Activated CD4-positive, alpha-beta T cell treated with anti-CD3 and anti-CD28 coated beads for 36 hours (primary cell): ENCODE results near the gene RCAN1. TPM values are rescaled to one million over a fixed set of nuclear protein-coding genes. Genes with fewer than 3 reads are reported as not detected.
"Not testable (repeated sequence)": the region's sequence is repeated elsewhere in the genome, so short reads cannot be mapped to it uniquely, and the experiment has no call there.

Experiments used
- ATAC-seq: fragments of 200-7000 bp; cut with Tn5 transposase; one replicate; pipeline ENCODE4 v1.10.0; 2021; ENCODE audit warnings: mild to moderate bottlenecking, moderate library complexity
- CTCF ChIA-PET: fragments of 350-600 bp; sonication (Branson Sonifier 250); formaldehyde crosslinking; loops from one replicate; lab custom pipeline; 2021; ENCODE audit warnings: antibody characterized with exemption; lab: Charles Lee
- POLR2A ChIA-PET: fragments of 350-600 bp; sonication (Branson Sonifier 250); formaldehyde crosslinking; loops from one replicate; lab custom pipeline; 2021; ENCODE audit warnings: antibody characterized with exemption, inconsistent platforms; lab: Charles Lee
- DNase-seq: peaks from one replicate; pipeline ENCODE4 v3.0.0-alpha.2; 2020
- H3K27ac Mint-ChIP-seq: one replicate; pipeline ENCODE4 v1.8.0; 2021; ENCODE audit warnings: mixed read lengths
- H3K27me3 Mint-ChIP-seq: one replicate; pipeline ENCODE4 v1.8.0; 2021; ENCODE audit warnings: mixed read lengths
- H3K36me3 Mint-ChIP-seq: one replicate; pipeline ENCODE4 v1.8.0; 2021; ENCODE audit warnings: low read depth, mixed read lengths
- H3K4me1 Mint-ChIP-seq: one replicate; pipeline ENCODE4 v1.8.0; 2021; ENCODE audit warnings: mixed read lengths
- H3K4me3 Mint-ChIP-seq: one replicate; pipeline ENCODE4 v1.8.0; 2021; ENCODE audit warnings: mild to moderate bottlenecking, moderate library complexity, mixed read lengths
- H3K9me3 Mint-ChIP-seq: one replicate; pipeline ENCODE4 v1.8.0; 2021; ENCODE audit warnings: low read depth, mixed read lengths
- intact Hi-C, 2 experiments: fragments of 100-400 bp; cut with DNase I in 1 of 2; cut with micrococcal nuclease in 1 of 2; formaldehyde crosslinking; loops; one replicate each; pipeline versions ENCODE4 v1.14.2 to v1.15.1; 2022 to 2024; cut with DNase I, micrococcal nuclease
- total RNA-seq, 2 experiments: library from RNA; stranded (reverse); gene quantifications; one replicate each; pipeline ENCODE4 v1.2.3, GENCODE V29; 2021

Gene RCAN1
- total RNA-seq, 2 experiments from 2014 or later, result 9.9 to 10.0 TPM

DNA sequence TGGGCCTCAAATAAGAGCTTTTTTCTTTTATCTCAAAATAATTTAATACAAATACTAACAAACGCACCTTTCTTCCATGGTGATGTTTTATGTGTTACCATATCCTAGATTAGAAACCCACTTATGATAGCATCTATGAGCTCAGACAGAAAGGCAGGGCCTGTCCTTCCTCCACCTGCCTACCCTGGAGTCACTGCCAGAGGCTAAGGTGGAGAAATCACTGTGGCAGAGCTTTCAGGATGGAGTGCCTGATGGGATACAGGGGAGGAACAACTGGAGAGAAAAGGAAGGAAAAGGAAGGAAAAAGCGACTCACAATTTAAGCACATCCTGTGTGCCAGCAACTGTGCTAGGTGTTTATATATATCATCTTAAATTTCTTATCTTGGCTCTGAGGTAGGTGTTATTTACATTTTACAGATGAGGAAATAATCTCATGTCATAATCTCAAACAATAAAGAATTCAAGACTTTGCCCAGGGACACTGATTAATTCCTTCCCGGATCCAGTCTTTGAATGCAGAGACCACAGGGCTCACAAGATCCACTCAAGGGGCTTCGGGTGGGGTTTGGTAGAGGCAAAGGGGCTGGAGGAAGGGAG lies 45.4 kb downstream of the RCAN1 start:
- H3K36me3 Mint-ChIP-seq, result peaks cover 2% of the 10 kb centered on the region

DNA sequence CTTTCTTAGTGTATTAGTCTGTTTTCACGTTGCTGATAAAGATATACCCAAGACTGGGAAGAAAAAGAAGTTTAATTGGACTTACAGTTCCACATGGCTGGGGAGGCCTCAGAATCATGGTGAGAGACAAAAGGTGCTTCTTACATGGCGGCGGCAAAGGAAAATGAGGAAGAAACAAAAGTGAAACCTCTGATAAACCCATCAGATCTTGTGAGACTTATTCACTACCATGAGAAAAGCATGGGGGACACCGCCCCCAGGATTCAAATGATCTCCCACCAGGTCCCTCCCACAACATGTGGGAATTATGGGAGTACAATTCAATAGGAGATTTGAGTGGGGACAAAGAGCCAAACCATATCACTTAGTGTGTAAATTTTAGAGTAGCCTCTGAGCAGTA lies 46.1 kb downstream of the RCAN1 start:
- H3K27ac Mint-ChIP-seq, H3K27me3 Mint-ChIP-seq, DNase-seq, H3K9me3 Mint-ChIP-seq, intact Hi-C loops, ATAC-seq, H3K4me3 Mint-ChIP-seq, H3K4me1 Mint-ChIP-seq, H3K36me3 Mint-ChIP-seq, CTCF ChIA-PET, POLR2A ChIA-PET: not testable (repeated sequence)

More for the DNA sequence above, 45.4 kb downstream of the RCAN1 start:
- H3K9me3 Mint-ChIP-seq, result peaks cover 6% of the 10 kb centered on the region
- H3K27ac Mint-ChIP-seq, result peak overlapping the region; percentile 61
- DNase-seq (no peak), ATAC-seq (no peak)
- intact Hi-C loops, result no loop called here
- H3K4me3 Mint-ChIP-seq, result no peak overlapping the region
- H3K27me3 Mint-ChIP-seq, result no peaks in the 10 kb centered on the region
- no peaks in the 10 kb centered on the region for H3K4me1 Mint-ChIP-seq
- POLR2A ChIA-PET, result no interaction called here
- CTCF ChIA-PET, result interaction anchor here (0.5 to 1.4 kb wide), 3 partner anchors 26 to 46 kb away, joined by 3 read pairs; no protein-coding TSS in a partner anchor

DNA sequence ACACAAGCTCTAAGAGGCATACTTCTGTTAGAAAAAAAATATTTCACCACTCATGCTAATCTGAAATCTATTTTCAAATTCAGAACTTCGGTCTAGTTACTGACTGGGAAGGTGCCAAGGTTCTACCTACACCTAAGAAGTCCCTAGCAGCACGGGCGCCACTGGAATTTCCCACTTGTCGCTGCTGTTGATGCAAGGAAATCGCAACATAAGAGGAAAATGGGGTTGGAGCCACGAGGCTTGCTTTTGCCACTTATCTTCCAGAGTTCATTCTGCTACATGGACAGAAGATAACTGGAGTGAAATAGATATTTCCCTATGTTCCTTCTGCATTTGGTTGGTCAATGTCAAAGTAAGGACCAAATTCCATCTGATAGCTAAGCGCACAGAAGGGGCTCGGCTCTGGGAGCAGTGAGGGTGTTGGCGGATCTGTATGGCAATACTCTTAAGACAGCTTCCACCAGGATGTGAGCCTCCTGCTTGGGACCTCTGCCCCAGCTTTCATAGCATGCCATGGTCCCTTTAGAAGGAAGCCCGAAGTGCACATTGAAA lies 47.2 kb downstream of the RCAN1 start:
- intact Hi-C loops, result no loop called here
- H3K27ac Mint-ChIP-seq, result no peak overlapping the region
- ATAC-seq (no peak), DNase-seq (no peak)
- H3K4me1 Mint-ChIP-seq, result no peaks in the 10 kb centered on the region
- H3K9me3 Mint-ChIP-seq, result peaks cover 3% of the 10 kb centered on the region
- H3K27me3 Mint-ChIP-seq, result no peaks in the 10 kb centered on the region
- CTCF ChIA-PET, result interaction anchor here (0.6 to 1.1 kb wide), 2 partner anchors 26 to 601 kb away, joined by 3 to 5 read pairs; no protein-coding TSS in a partner anchor
- H3K36me3 Mint-ChIP-seq, result peaks cover 2% of the 10 kb centered on the region
- POLR2A ChIA-PET, result no interaction called here
- H3K4me3 Mint-ChIP-seq, result no peak overlapping the region

DNA sequence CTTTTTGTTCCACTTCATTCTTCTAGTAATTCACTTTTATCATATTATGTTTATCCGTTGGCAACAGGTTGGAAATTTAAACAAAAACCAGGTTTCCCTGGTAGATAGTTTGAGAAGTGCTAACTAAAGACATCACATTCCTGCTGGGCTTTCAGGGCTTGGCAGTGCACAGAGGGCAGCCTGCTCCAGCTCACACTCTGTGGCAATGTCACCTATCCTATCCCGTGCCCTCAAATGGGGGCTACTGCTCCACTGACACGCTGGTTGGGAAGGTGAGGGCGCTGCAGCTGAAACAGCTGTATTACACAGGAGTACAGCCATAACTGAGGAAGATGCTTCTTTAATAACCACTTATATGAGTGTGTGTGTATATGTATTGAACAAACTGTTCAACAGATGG lies 49.7 kb downstream of the RCAN1 start:
- POLR2A ChIA-PET, result no interaction called here
- no peaks in the 10 kb centered on the region for H3K4me1 Mint-ChIP-seq
- no peak overlapping the region for H3K27ac Mint-ChIP-seq
- DNase-seq (no peak), ATAC-seq (no peak)
- intact Hi-C loops, result no loop called here
- no peaks in the 10 kb centered on the region for H3K27me3 Mint-ChIP-seq
- CTCF ChIA-PET, result no interaction called here
- H3K36me3 Mint-ChIP-seq, result no peaks in the 10 kb centered on the region
- H3K9me3 Mint-ChIP-seq, result no peaks in the 10 kb centered on the region
- no peak overlapping the region for H3K4me3 Mint-ChIP-seq

DNA sequence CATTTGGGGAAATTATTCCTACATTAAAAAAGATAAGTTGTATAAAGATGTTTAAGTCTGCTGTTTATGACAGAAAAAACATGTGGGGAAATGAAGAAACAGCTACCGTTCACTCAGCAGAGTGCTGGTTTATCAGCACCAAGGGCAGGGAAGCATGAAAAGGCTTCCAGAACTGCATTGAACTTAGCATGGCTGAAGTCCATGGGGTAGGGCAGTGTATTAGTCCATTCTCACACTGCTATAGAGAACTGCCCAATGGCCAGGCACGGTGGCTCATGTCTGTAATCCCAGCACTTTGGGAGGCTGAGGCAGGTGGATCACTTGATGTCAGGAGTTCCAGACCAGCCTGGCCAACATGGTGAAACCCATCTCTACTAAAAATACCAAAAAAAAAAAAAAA lies 51.5 kb downstream of the RCAN1 start:
- ATAC-seq, H3K4me3 Mint-ChIP-seq, DNase-seq, POLR2A ChIA-PET, H3K27me3 Mint-ChIP-seq, H3K4me1 Mint-ChIP-seq, H3K36me3 Mint-ChIP-seq, H3K27ac Mint-ChIP-seq, intact Hi-C loops, H3K9me3 Mint-ChIP-seq: not testable (repeated sequence)
- CTCF ChIA-PET, result interaction anchor here (0.6 kb wide), 1 partner anchor 211 kb away, joined by 3 read pairs; no protein-coding TSS in a partner anchor

DNA sequence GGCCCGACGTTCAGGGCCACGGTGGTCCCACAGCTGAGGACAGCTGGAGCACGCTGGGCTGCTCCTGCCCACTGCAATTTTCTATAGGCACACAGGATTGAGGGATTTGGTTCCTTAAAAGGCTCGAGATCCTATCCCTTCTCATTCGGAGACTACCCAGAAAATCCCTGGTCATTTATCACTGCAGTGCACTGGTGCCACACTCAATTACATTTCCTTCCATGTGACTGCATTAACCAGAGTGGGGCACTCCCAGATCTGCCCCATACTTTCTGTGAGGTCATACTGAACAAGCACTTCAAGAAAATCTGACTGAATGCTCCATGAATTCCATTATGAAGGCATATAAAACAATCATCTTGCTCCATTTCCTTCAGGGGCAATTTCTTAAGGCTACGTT lies 53.1 kb downstream of the RCAN1 start:
- Mint-ChIP-seq H3K27me3 (no peaks in the 10 kb centered on the region), H3K4me3 (no peak overlapping the region), H3K9me3 (no peaks in the 10 kb centered on the region), H3K4me1 (peaks cover 2% of the 10 kb centered on the region), H3K36me3 (peaks cover 2% of the 10 kb centered on the region), H3K27ac (no peak overlapping the region)
- ChIA-PET CTCF (interaction anchor here (0.8 kb wide), 1 partner anchor 194 kb away, joined by 3 read pairs; no protein-coding TSS in a partner anchor), POLR2A (no interaction called here)
- intact Hi-C loops, result no loop called here
- ATAC-seq, result no peak
- DNase-seq, result no peak

DNA sequence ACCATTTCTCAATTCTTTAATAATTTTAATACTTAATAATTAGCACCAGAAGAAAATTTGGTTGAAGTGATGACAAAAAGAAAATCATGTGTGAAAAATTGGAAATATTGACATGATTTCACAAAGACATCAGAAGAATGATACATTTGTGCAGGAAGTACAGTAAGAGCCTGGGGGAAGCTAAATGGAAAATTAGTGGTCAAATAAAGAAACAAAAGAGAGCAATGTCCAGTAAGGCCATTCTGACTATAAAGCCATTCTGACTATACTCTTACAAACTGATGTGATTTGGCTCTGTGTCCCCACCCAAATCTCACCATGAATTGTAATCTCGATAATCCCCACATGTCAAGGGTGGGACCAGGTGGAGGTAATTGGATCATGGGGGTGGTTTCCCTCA lies 54.3 kb downstream of the RCAN1 start:
- no peak for ATAC-seq
- CTCF ChIA-PET, result no interaction called here
- Mint-ChIP-seq H3K4me1 (peaks cover 2% of the 10 kb centered on the region), H3K9me3 (no peaks in the 10 kb centered on the region), H3K27ac (no peak overlapping the region), H3K36me3 (peaks cover 2% of the 10 kb centered on the region), H3K4me3 (no peak overlapping the region), H3K27me3 (no peaks in the 10 kb centered on the region)
- intact Hi-C loops, result no loop called here
- DNase-seq, result no peak
- POLR2A ChIA-PET, result no interaction called here

DNA sequence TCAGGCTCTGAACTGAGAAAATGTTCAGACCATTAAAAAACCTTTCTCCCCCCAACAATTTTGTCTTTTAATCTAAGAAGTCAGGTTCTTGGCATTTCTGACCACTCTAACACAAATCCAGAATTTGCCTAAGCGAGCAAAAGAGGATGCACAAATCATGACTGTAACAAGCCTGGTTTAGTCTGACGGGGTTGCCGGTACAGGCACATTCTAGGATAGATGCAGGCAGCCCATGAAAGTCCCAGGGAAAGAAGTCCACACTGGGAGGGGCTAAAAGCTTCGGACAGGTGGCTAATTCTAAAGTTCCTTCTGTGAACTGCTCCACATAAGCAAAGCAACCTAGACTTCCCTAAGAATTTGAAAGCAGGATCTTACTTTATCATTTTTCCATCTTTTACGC lies 54.9 kb downstream of the RCAN1 start:
- ATAC-seq, result no peak
- intact Hi-C loops, result no loop called here
- ChIA-PET POLR2A (no interaction called here), CTCF (no interaction called here)
- peaks cover 2% of the 10 kb centered on the region for H3K4me1 Mint-ChIP-seq
- H3K27ac Mint-ChIP-seq, result no peak overlapping the region
- no peak for DNase-seq
- H3K9me3 Mint-ChIP-seq, result peaks cover 3% of the 10 kb centered on the region
- H3K27me3 Mint-ChIP-seq, result no peaks in the 10 kb centered on the region
- H3K36me3 Mint-ChIP-seq, result peaks cover 4% of the 10 kb centered on the region
- no peak overlapping the region for H3K4me3 Mint-ChIP-seq

DNA sequence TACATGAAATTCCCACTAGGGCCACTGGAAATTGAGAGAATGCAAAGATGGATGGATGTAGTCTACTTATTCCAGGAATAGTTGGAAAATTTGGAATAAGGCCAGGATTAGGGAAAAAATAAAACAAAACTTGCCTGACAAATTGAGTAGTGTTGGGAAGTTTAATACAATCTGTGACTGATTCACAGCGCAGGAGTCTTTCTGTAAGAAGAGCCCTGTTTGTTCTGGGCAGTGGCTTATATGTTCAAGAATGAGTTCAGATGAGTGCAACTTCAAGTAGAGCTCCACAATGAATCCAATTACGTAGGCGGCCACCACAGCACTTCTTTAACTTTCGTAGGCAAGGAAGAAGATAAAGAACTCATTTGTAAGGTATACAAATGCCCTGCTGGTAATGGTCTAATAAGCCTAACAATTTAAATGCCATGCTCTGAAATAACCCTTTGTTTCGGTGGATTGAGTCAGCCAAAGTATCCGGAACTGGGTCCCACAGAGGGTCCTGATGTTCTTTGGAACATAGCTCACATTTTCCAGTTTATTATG lies 55.8 kb downstream of the RCAN1 start:
- ChIA-PET CTCF (interaction anchor here (1.0 kb wide), 1 partner anchor 15 kb away, joined by 3 read pairs; no protein-coding TSS in a partner anchor), POLR2A (no interaction called here)
- no peaks in the 10 kb centered on the region for H3K27me3 Mint-ChIP-seq
- H3K4me3 Mint-ChIP-seq, result no peak overlapping the region
- H3K36me3 Mint-ChIP-seq, result peaks cover 10% of the 10 kb centered on the region
- intact Hi-C loops, result no loop called here
- no peak overlapping the region for H3K27ac Mint-ChIP-seq
- no peak for DNase-seq
- ATAC-seq, result no peak
- H3K4me1 Mint-ChIP-seq, result peaks cover 4% of the 10 kb centered on the region
- peaks cover 11% of the 10 kb centered on the region for H3K9me3 Mint-ChIP-seq

DNA sequence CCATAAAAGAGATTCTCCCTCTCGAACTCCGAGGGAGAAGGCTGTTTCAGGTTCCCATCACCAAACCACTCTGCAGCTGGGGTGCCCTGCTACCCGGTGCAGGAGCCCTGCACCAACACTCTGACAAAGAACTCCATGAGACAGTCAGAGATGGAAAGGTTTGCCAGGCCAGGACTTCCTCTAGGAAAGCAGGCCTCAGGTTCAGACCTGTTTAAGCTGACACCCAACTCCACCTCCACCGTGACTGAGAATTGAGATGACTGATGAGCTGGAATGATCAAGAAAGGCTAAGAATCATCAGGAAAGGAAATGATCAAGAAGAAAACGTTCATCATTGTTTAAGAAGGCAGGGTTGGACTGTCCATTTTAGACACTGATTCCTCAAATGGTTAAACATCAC lies 56.7 kb downstream of the RCAN1 start:
- ATAC-seq (no peak), DNase-seq (no peak)
- POLR2A ChIA-PET, result no interaction called here
- H3K9me3 Mint-ChIP-seq, result peaks cover 11% of the 10 kb centered on the region
- intact Hi-C loops, result no loop called here
- CTCF ChIA-PET, result interaction anchor here (0.6 to 1.0 kb wide), 3 partner anchors 14 to 1394 kb away, joined by 3 to 4 read pairs (median 4); no protein-coding TSS in a partner anchor
- no peak overlapping the region for H3K4me3 Mint-ChIP-seq
- no peak overlapping the region for H3K27ac Mint-ChIP-seq
- peaks cover 10% of the 10 kb centered on the region for H3K36me3 Mint-ChIP-seq
- no peaks in the 10 kb centered on the region for H3K27me3 Mint-ChIP-seq
- H3K4me1 Mint-ChIP-seq, result peaks cover 11% of the 10 kb centered on the region

DNA sequence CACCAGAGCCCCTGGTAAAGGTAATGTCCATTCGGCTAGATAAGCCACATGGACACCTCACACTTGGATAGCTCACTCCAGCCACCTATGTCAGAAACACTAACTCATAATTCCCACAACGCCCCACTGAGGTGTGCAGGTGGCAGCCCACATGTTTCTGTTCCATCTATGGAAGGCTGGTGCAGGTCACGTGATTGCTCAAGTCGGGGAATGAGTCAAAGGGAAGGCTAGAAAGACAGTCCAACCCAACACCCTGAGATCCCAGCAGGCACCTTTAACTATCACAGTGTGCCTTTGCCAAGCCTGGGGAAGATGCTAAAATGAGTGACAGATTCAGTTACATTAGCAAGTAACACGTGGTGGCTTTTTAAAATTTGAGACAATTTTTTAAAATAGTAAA lies 57.7 kb downstream of the RCAN1 start:
- intact Hi-C loops, result no loop called here
- ATAC-seq (peak; percentile 36), DNase-seq (peak; percentile 34)
- Mint-ChIP-seq H3K27ac (no peak overlapping the region), H3K27me3 (no peaks in the 10 kb centered on the region), H3K36me3 (peaks cover 10% of the 10 kb centered on the region), H3K9me3 (peaks cover 11% of the 10 kb centered on the region), H3K4me3 (no peak overlapping the region), H3K4me1 (peaks cover 16% of the 10 kb centered on the region)
- POLR2A ChIA-PET, result no interaction called here
- CTCF ChIA-PET, result interaction anchor here (0.6 kb wide), 1 partner anchor 12 kb away, joined by 3 read pairs; no protein-coding TSS in a partner anchor

DNA sequence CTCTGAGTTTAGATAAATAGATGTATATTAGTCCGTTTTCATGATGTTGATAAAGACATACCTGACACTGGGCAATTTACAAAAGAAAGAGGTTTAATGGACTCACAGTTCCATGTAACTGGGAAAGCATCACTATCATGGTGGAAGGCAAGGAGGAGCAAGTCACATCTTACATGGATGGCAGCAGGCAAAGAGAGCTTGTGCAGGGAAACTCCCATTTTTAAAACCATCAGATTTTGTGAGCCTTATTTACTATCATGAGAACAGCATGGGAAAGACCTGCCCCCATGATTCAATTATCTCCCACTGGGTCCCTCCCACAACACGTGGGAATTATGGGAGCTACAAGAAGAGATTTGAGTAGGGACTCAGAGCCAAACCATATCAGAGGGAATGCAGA lies 60.2 kb downstream of the RCAN1 start:
- Mint-ChIP-seq H3K4me1 (peaks cover 16% of the 10 kb centered on the region), H3K36me3 (peaks cover 16% of the 10 kb centered on the region), H3K9me3 (peaks cover 11% of the 10 kb centered on the region)
- CTCF ChIA-PET, result interaction anchor here (1.9 kb wide), 1 partner anchor 48 kb away, joined by 4 read pairs; no protein-coding TSS in a partner anchor
- H3K4me3 Mint-ChIP-seq, intact Hi-C loops, DNase-seq, H3K27ac Mint-ChIP-seq, H3K27me3 Mint-ChIP-seq, POLR2A ChIA-PET, ATAC-seq: not testable (repeated sequence)
